Endothelial cell of umbilical vein (primary cell): Measurements from ENCODE around the gene DLL4. TPM values are rescaled to one million over a fixed set of nuclear protein-coding genes. Genes with fewer than 3 reads are reported as not detected.

Experiments
- BruUV-seq: library from RNA; stranded (reverse); fragments of 400-500 nt; replicated peaks from 2 replicates; lab custom pipeline; 2021; lab: Mats Ljungman, UMichigan
- CTCF ChIA-PET: fragments of 300-600, 350-600 bp; sonication (Branson Sonifier 250); formaldehyde crosslinking; loops from one replicate; lab custom pipeline; 2021; ENCODE audit warnings: antibody characterized with exemption, inconsistent platforms; lab: Charles Lee
- POLR2A ChIA-PET: fragments of 300-600, 350-600 bp; sonication (Branson Sonifier 250); formaldehyde crosslinking; loops from one replicate; lab custom pipeline; 2021; ENCODE audit warnings: antibody characterized with exemption, inconsistent platforms; lab: Charles Lee
- DNase-seq: peaks from one replicate; pipeline ENCODE4 v3.0.0-alpha.2; 2011; ENCODE audit warnings: low read depth, low spot score
- FAIRE-seq: peaks from 2 replicates; lab custom pipeline; 2011; peaks lifted over from hg19 to GRCh38; lab: Jason Lieb, UNC
- H2AFZ ChIP-seq: 2 replicates; pipeline ENCODE4 v1.6.0; 2012; ENCODE audit warnings: low read depth, low read length, control low read depth, inconsistent platforms
- H3K27ac ChIP-seq: 2 replicates; pipeline ENCODE4 v1.5.1; 2011; ENCODE audit warnings: low read depth, mild to moderate bottlenecking, control low read depth, low read length, moderate library complexity; ENCODE audit not compliant: insufficient read depth
- H3K27me3 ChIP-seq, 2 experiments: 2 replicates each; pipeline versions ENCODE4 v1.6.0 to v1.6.1; 2011; ENCODE audit warnings: low read length in 2 of 2, mixed read lengths in 1 of 2; ENCODE audit not compliant: control insufficient read depth in 2 of 2, insufficient read depth in 2 of 2
- H3K36me3 ChIP-seq, 2 experiments: 2 replicates in 1 of 2; 3 replicates in 1 of 2; pipeline ENCODE4 v1.5.1; 2011; ENCODE audit warnings: low read length in 2 of 2, mild to moderate bottlenecking in 1 of 2, moderate library complexity in 1 of 2; ENCODE audit not compliant: control insufficient read depth in 2 of 2, insufficient read depth in 2 of 2; ENCODE audit errors: extremely low read depth in 1 of 2
- H3K4me1 ChIP-seq: 3 replicates; pipeline ENCODE4 v1.5.1; 2011; ENCODE audit warnings: mild to moderate bottlenecking, low read length; ENCODE audit not compliant: control insufficient read depth, insufficient read depth; ENCODE audit errors: extremely low read depth
- H3K4me2 ChIP-seq: 2 replicates; pipeline ENCODE4 v1.6.1; 2011; ENCODE audit warnings: low read length, control low read depth, mixed read lengths; ENCODE audit not compliant: insufficient read depth
- H3K4me3 ChIP-seq, 3 experiments: fragments of 200-600 bp in 1 of 3; sonication (generic), shearing (Covaris generic) in 1 of 3; replicated peaks in 1 of 3; 2 replicates each; pipeline ENCODE4 v1.5.1; 2011 to 2016; ENCODE audit warnings: control low read depth in 3 of 3, low read length in 3 of 3, mild to moderate bottlenecking in 2 of 3, inconsistent platforms in 1 of 3, low read depth in 1 of 3, moderate library complexity in 1 of 3; ENCODE audit not compliant: insufficient read depth in 1 of 3
- H3K79me2 ChIP-seq: 2 replicates; pipeline ENCODE4 v1.6.0; 2012; ENCODE audit warnings: low read length, inconsistent platforms; ENCODE audit not compliant: control insufficient read depth, insufficient read depth
- H3K9ac ChIP-seq: replicated peaks from 2 replicates; pipeline ENCODE3; 2011; ENCODE audit warnings: low read length, control low read depth; ENCODE audit not compliant: insufficient read depth; ENCODE audit errors: extremely low read depth
- H3K9me1 ChIP-seq: replicated peaks from 3 replicates; pipeline ENCODE4 v1.6.0; 2011; ENCODE audit warnings: mild to moderate bottlenecking, low read length; ENCODE audit not compliant: control insufficient read depth, insufficient read depth; ENCODE audit errors: extremely low read depth
- H3K9me3 ChIP-seq: replicated peaks from 2 replicates; pipeline ENCODE4 v1.5.1; 2012; ENCODE audit warnings: low read length, inconsistent platforms; ENCODE audit not compliant: control insufficient read depth, insufficient read depth
- H4K20me1 ChIP-seq: replicated peaks from 2 replicates; pipeline ENCODE3; 2011; ENCODE audit warnings: mild to moderate bottlenecking, low read length; ENCODE audit not compliant: control insufficient read depth, insufficient read depth; ENCODE audit errors: extremely low read depth
- EZH2 ChIP-seq: IDR thresholded peaks from 2 replicates; pipeline ENCODE4 v1.6.1; 2012; ENCODE audit warnings: borderline replicate concordance, low read depth, mild to moderate bottlenecking, moderate library complexity, low read length, inconsistent platforms; ENCODE audit not compliant: severe bottlenecking
- FOS ChIP-seq: IDR thresholded peaks from 2 replicates; pipeline ENCODE4 v1.6.1; 2011; ENCODE audit warnings: mild to moderate bottlenecking, low read length, moderate library complexity, borderline replicate concordance; ENCODE audit not compliant: insufficient read depth
- GATA2 ChIP-seq: IDR thresholded peaks from 2 replicates; pipeline ENCODE4 v1.7.0; 2011; ENCODE audit warnings: low read depth, mild to moderate bottlenecking, moderate library complexity, mixed read lengths, low read length; ENCODE audit not compliant: insufficient read length, insufficient read depth
- JUN ChIP-seq: IDR thresholded peaks from 2 replicates; pipeline ENCODE4 v1.6.1; 2011; ENCODE audit warnings: borderline replicate concordance, low read depth; ENCODE audit not compliant: insufficient read length, insufficient read depth
- MAX ChIP-seq: IDR thresholded peaks from 2 replicates; pipeline ENCODE4 v1.6.1; 2011; ENCODE audit not compliant: insufficient read depth, insufficient read length
- MYC ChIP-seq: IDR thresholded peaks from one replicate; pipeline ENCODE4 v1.6.1; 2011; ENCODE audit warnings: mild to moderate bottlenecking, low read depth, low read length
- POLR2A ChIP-seq: IDR thresholded peaks from 2 replicates; pipeline ENCODE4 v1.6.1; 2012; ENCODE audit warnings: low read depth, mild to moderate bottlenecking, control low read depth, low read length
- POLR2AphosphoS5 ChIP-seq: IDR thresholded peaks from 2 replicates; pipeline ENCODE4 v1.6.1; 2012; ENCODE audit warnings: low read depth, mild to moderate bottlenecking, control low read depth, low read length, moderate library complexity; ENCODE audit not compliant: insufficient read depth
- dilution Hi-C: fragments of 300-500 bp; cut with MboI; formaldehyde crosslinking; loops from one replicate; pipeline ENCODE4 v1.15.0; 2019; ENCODE audit warnings: low sequenced_read_pairs; ENCODE audit not compliant: extremely low pct_ligation_motif_present
- intact Hi-C: fragments of 100-400 bp; cut with micrococcal nuclease; formaldehyde crosslinking; loops from one replicate; pipeline ENCODE4 v1.10.0; 2022
- polyA plus RNA-seq, 4 experiments: library from polyadenylated mRNA; depleted of rRNA in 3 of 4; stranded (reverse) in 3 of 4; unstranded in 1 of 4; fragments of >200 nt; gene quantifications; 2 replicates each; pipeline versions ENCODE4 v1.2.1 to v1.2.3, GENCODE V29; 2011 to 2012; ENCODE audit warnings: missing spikeins in 1 of 4
- total RNA-seq: library from RNA; stranded (reverse); gene quantifications from 2 replicates; pipeline ENCODE4 v1.2.3, GENCODE V29; 2021
- TF ChIP-seq, protein P1 (sequence below), 2 donors: IDR thresholded peaks; 1 replicate in 1 of 2; 2 replicates in 1 of 2; pipeline ENCODE4 v1.5.1; 2011; ENCODE audit warnings: low read length in 2 of 2, mild to moderate bottlenecking in 2 of 2, moderate library complexity in 2 of 2, control low read depth in 1 of 2, inconsistent platforms in 1 of 2, low read depth in 1 of 2; ENCODE audit not compliant: insufficient read depth in 1 of 2; ENCODE audit errors: extremely low read depth in 1 of 2

DLL4 gene
- total and polyA plus RNA-seq, 2 donors (not counting 3 experiments of a cell fraction or from before 2014, with no cell fraction given), result 55.2 to 57.8 TPM

DNA sequence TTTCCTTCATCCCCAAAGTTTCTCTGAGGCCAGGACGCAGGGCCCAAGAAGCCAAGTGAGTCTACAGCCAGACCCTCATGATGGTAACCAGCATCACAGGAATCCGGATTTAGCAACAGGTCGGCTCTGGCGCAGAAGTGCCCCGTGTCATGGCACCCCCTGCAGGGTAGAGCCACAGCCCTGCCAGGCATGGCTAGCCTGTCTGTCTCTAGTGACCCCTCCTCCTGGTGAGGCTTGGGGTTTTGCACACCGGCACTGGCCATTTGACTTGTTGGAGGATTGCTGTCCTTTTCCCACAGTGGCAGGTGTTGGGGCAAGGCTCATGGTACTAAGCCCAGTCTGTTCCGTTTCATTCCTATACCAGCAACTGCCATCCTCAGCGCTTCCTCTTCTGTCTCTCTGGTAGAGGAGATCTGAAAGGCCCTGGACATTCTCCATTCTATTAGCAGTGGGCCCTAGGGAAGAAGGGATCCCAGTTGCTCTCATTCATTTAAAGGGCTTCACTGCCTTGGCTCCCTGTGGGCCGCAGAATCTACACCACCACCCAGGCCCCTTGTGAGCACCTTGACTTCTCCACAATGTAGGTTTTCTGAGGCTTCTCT, 14.7 kb downstream of the DLL4 start:
- Histone ChIP-seq H3K27ac (no peak overlapping the region), H3K9me3 (no peaks in the 10 kb centered on the region), H3K4me2 (no peak overlapping the region), H3K9ac (no peak overlapping the region), H3K9me1 (no peaks in the 10 kb centered on the region), H4K20me1 (no peaks in the 10 kb centered on the region), H3K27me3 (no peaks in the 10 kb centered on the region), H2AFZ (no peak overlapping the region), H3K4me1 (peaks cover 31% of the 10 kb centered on the region), H3K79me2 (no peaks in the 10 kb centered on the region), H3K36me3 (peaks cover 0 to 2% of the 10 kb centered on the region in 2 experiments), H3K4me3 (no peak overlapping the region)
- FAIRE-seq (no peak), DNase-seq (no peak)
- TF ChIP-seq POLR2A (no peak), MYC (no peak), EZH2 (no peak), MAX (no peak), POLR2AphosphoS5 (no peak), JUN (no peak), FOS (no peak), GATA2 (no peak)
- TF ChIP-seq, protein P1, sequence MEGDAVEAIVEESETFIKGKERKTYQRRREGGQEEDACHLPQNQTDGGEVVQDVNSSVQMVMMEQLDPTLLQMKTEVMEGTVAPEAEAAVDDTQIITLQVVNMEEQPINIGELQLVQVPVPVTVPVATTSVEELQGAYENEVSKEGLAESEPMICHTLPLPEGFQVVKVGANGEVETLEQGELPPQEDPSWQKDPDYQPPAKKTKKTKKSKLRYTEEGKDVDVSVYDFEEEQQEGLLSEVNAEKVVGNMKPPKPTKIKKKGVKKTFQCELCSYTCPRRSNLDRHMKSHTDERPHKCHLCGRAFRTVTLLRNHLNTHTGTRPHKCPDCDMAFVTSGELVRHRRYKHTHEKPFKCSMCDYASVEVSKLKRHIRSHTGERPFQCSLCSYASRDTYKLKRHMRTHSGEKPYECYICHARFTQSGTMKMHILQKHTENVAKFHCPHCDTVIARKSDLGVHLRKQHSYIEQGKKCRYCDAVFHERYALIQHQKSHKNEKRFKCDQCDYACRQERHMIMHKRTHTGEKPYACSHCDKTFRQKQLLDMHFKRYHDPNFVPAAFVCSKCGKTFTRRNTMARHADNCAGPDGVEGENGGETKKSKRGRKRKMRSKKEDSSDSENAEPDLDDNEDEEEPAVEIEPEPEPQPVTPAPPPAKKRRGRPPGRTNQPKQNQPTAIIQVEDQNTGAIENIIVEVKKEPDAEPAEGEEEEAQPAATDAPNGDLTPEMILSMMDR (IDR thresholded peaks at IDR 0.05; ENCODE audit: extremely low read depth in 1 of 2, insufficient read depth in 1 of 2, low read depth in 1 of 2, low read length in 2 of 2), result no peak
- ChIA-PET CTCF (interaction anchor here (5.1 kb wide), 1 partner anchor 77 kb away, joined by 303 read pairs; no protein-coding TSS in a partner anchor), POLR2A (interaction anchor here (4.5 kb wide), 1 partner anchor 9 kb away, joined by 19 read pairs; the partner anchor contains the start of gene CHAC1)
- intact Hi-C loops, result loop anchor here (5.0 to 10.0 kb wide), 2 partner anchors 171 to 288 kb away; partner anchors contain the start of genes CHP1, EXD1 and INO80
- BruUV-seq, result no TSS peak
- dilution Hi-C loops, result no loop called here
